ENCODE measurements around the gene FOSL2.

Gene FOSL2

GRCh38 chr2:28375742-28376631 is 16.7 kb upstream of the FOSL2 start:
- no peak for DNase-seq

GRCh38 chr2:28377195-28377816 is 15.4 kb upstream of the FOSL2 start:
- no peak for DNase-seq

GRCh38 chr2:28377984-28378678 is 14.5 kb upstream of the FOSL2 start:
- DNase-seq, result no peak

DNA sequence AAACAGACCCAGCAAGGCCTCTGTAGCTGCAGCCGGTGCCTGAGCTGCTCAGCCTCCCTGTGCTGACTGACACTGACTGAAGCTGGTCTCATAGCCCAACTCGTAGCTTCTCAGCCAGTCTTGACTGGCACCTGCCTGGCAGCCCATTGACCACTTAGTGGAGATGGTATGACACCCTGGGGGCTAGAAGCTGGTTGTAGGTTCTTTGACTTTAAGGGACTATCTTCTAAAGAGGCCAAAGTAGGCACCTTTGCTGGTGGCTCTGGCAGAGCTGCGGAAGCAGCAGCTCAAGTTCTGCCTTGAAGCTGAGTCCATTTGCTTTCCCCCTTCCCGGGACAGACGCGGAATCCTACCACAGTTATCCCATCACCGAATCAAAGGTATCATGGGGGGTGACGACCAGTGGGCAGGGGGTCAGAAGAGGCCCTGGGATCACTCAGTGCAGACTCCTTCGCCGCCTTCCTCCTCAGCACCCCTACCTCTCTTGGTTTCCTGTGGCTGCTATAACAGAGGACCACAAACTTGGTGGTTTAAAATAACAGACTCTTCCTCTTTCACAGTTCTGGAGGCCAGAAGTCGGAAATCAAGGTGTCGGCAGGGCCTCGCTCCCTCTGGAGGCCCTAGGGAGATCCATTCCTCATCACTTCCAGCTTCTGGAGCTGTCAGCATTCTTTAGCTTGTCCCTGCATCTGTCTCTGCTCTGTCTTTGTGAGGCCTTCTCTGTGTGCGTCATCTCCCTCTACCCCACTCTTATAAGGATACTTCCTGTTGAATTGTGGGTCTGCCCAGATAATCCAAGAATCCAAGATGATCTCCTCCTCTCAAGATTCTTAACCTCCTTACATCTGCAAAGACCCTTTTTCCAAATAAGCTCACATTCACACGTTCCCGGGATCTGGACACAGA is 13.7 kb upstream of the FOSL2 start:
- DNase-seq, result no peak

DNA sequence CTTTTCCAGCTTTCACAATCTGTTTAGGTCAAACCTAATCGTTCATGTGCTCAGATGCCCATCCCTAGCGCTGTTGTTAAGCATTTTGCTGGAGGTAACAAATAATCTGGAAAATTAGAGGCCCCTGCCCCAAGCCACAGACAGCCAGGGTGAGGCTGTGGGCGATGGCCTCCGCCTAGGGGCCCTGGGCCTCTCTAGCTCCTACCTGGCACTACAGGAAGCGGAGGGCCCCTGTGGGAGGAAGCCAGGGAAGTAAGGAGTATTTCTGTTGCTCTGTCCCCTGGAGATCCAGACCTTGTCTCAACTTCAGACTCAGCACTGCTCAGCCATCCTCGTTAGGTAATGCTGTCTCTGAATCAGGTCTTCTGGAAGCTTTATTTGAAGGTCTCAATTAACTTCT is 12.4 kb upstream of the FOSL2 start:
- DNase-seq, result no peak

DNA sequence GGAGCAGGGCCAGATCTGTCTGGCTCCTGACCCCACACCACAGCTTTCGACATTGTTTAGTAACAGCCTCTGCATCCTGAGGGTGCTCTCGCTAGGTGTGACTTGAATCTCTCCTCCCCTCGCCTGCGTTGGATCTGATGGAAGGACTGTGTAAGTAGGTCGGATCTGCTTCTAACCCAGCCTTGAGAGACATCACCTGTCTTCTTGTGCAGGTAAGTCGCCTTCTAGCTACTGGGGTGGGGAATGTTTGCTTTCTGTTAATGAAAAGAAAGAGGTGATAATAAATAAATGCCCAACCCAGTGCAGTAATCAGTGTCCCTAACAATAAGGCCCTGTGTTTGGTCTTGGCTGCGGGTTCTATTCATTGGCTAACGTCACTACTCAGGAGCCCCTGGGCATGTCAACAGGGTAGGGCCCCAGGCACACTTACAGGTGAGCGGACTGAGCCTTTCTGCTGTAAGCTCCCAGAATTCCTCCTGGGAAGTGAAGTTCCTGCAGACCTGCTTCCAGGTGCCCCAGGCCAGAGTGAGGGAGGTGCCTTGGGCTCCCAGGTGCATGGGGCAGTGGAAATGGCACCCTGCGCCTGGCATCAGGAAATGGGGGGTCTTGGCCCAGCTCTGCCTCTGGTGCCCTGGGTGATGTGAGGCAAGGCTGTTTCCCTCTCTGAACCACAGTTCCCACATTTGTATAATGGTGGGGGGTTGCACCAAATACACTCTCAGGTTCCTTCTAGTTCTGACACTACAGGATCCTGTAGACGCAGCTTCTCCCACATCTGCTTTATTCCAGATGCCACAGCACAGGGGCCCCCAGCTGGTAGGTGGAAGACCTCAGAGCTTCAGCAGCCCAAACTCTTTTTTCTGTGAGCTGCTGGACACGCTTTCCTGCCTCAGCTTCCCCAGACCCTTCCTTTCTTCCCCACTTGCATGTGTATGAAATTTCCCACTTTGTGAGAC is 11.2 kb upstream of the FOSL2 start:
- DNase-seq, result no peak

GRCh38 chr2:28382755-28383154 is 9.9 kb upstream of the FOSL2 start:
- no peak for DNase-seq

- no peak for DNase-seq
These were observed 5.3 kb upstream of the FOSL2 start for GRCh38 chr2:28387082-28387960.

DNA sequence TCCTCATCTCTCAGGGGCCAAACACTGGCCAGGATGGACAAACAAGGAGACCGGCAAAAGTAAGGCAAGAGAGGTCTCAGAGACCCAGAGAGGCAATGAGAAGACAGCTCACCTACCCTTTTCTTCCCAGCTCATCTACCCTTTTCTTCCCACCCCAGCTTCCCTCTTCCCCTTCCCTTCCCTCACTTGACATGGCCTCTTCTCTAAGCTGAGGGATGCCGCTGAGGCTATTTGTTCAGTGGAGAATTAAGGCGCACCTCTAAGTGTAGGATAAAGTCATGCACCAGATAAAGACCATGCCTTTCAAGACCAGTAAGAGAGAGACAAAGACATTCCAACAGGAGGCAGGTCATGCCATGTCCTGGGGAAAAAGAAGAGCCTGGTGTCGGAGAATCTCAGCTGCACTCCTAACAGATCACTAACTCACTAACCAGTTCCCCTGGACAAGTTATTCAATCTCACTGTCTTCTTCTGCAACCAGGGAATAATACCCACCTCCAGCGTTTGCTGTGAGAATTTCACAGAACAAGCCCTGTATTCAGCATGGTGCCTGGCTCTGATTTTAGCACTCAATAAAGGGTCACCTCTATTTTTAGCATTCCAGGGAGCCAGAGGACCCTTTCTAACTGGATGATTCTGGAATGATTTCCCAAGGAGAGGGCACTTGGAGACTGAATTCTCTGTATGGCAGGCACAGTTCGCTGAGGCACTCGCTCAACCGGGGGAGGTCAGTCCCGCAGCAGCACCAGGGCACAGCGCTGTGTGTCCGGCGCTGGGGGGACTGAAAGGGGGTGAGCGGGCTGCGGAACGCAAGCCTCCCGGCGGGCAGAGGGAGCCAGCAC is 3.0 kb upstream of the FOSL2 start:
- no peak for DNase-seq

DNA sequence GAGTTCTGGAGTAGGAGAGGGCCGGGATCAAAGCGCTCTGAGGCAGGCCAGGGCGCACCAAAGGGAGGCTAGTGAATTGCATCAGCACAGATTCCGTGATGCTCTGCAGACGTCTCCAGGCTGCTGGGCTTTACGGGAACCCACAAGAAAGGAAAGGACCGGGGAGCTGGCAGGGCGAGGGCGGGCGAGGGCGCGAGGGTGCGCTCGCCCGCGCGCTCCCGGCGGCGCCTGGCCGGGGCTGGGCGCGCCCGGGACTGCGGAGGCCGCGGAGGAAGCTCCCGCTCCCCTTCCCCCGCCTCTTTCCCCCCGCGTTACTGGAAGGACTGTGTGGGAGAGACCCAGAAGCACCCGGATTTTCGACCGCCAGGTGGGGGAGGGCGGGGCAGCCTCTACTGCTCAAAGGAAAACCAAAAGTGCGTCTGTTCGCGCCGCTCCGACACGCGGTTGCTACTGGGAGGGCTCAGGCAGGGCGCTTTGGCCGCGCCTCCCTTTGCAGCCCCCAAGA is 2.4 kb upstream of the FOSL2 start:
- DNase-seq, result peak; percentile 72

DNA sequence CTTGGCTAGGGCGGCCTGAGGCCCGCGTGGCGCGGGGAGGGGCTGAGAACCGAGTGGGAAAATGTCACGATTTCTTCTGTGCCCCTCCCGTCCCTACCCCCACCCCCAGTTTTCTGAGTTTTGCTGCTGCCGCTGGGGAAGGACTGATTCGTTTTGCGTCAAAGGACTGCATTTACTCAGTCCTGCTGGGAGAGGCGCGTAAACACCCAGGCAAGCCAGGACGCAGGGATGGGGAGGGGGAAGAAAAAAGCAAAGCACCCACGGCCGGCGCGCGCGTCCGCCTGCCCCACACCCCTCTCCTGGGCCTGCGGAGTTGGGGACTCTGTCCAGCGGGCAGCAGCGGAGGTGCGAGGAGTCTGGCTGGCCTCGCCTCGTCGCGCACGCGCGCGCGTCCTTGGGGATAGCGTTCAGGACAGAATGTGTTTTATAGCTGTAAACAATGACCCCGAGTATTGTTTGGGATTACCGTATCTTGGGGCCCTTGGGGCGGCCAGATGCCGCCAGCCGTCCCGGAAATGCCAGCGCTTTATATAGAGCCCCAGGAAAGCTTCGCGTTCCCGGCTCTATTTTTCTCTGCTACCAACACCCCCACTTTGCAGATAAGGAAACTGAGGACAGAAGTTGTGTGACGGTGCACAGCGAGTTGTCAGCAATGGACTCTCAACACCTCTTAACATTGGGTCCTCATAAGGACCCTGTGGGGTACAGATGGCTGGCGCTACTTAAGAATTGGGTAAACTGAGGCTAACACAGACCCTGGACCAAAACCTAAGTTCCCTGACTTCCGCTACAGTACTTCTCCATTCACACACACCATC is 1.7 kb upstream of the FOSL2 start:
- no peak for DNase-seq

- DNase-seq, result peak; percentile 59
These were observed 928 bp upstream of the FOSL2 start for GRCh38 chr2:28391564-28392296.

DNA sequence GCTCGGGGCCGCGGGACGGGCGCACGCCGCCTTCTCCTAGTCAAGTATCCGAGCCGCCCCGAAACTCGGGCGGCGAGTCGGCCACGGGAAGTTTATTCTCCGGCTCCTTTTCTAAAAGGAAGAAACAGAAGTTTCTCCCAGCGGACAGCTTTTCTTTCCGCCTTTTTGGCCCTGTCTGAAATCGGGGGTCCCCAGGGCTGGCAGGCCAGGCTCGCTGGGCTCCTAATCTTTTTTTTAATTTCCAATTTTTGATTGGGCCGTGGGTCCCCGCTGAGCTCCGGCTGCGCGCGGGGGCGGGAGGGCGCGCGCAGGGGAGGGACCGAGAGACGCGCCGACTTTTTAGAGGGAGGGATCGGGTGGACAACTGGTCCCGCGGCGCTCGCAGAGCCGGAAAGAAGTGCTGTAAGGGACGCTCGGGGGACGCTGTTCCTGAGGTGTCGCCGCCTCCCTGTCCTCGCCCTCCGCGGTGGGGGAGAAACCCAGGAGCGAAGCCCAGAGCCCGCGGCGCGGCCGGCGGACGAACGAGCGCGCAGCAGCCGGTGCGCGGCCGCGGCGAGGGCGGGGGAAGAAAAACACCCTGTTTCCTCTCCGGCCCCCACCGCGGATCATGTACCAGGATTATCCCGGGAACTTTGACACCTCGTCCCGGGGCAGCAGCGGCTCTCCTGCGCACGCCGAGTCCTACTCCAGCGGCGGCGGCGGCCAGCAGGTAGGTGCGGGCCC is 617 bp downstream of the FOSL2 start:
- DNase-seq, result peak; percentile 40

GRCh38 chr2:28394331-28394877 is 1.7 kb downstream of the FOSL2 start:
- DNase-seq, result no peak

GRCh38 chr2:28394997-28395333 is 2.3 kb downstream of the FOSL2 start:
- no peak for DNase-seq

- DNase-seq, result peak; percentile 20
These were observed 2.8 kb downstream of the FOSL2 start for GRCh38 chr2:28395334-28396061.

All from CD4-positive, alpha-beta T cell treated with Interleukin-4 for 4 hours (primary cell).